ENCODE results near the gene CISH.

Gene CISH

GRCh38 chr3:50612234-50612882 is 784 bp upstream of the CISH start:
- no peak for DNase-seq

- DNase-seq: no peak
Observed at GRCh38 chr3:50610992-50611463, 546 bp downstream of the CISH start.

- no peak for DNase-seq
Observed at GRCh38 chr3:50610181-50610971, 1.2 kb downstream of the CISH start.

- DNase-seq: no peak
Observed at GRCh38 chr3:50609763-50610085, 1.9 kb downstream of the CISH start.

GRCh38 chr3:50609071-50609762 is 2.4 kb downstream of the CISH start:
- DNase-seq: no peak

GRCh38 chr3:50608278-50608677 is 3.3 kb downstream of the CISH start:
- DNase-seq: no peak

GRCh38 chr3:50607271-50608091 is 4.1 kb downstream of the CISH start:
- DNase-seq: no peak

GRCh38 chr3:50606596-50606995 is 5.0 kb downstream of the CISH start:
- DNase-seq: no peak

- DNase-seq: no peak
Observed at GRCh38 chr3:50605901-50606326, 5.7 kb downstream of the CISH start.

GRCh38 chr3:50604628-50605588 is 6.7 kb downstream of the CISH start:
- no peak for DNase-seq

- no peak for DNase-seq
Observed at GRCh38 chr3:50604110-50604621, 7.4 kb downstream of the CISH start.

GRCh38 chr3:50603261-50604109 is 8.1 kb downstream of the CISH start:
- DNase-seq: no peak

- no peak for DNase-seq
Observed at GRCh38 chr3:50602595-50603191, 8.9 kb downstream of the CISH start.

GRCh38 chr3:50600841-50601591 is 10.6 kb downstream of the CISH start:
- peak; percentile 65 to 72 for DNase-seq

GRCh38 chr3:50600141-50600753 is 11.3 kb downstream of the CISH start:
- no peak for DNase-seq

GRCh38 chr3:50599716-50600118 is 11.9 kb downstream of the CISH start:
- DNase-seq: no peak

- DNase-seq: no peak
Observed at GRCh38 chr3:50599115-50599715, 12.4 kb downstream of the CISH start.

GRCh38 chr3:50594253-50594785 is 17.3 kb downstream of the CISH start:
- no peak for DNase-seq

Measured in hippocampal formation (tissue), 2 donors.